ENCODE data around the gene MADD.

GRCh38 chr11:47260366-47260765, 9.6 kb upstream of the MADD start:
- no peak for TF ChIP-seq EZH2 (IDR thresholded peaks at IDR 0.05; ENCODE audit: insufficient read depth, poor library complexity, severe bottlenecking)
- TF ChIP-seq EZH2phosphoT487 (IDR thresholded peaks at IDR 0.05; ENCODE audit: insufficient read depth, low read depth): no peak
